ENCODE data around the gene SLCO3A1.
A peak's percentile ranks its signal among the peaks of the same experiment; 100 is the strongest.

The SLCO3A1 gene

GRCh38 chr15:91857772-91858171, 4.3 kb downstream of the SLCO3A1 start:
- peaks cover 7 to 14% of the 10 kb centered on the region in 2 donors for H3K27me3 ChIP-seq (ENCODE audit: control insufficient read depth in 1 of 2, insufficient read depth in 2 of 2, low read length in 2 of 2)
- no peak overlapping the region for H3K27ac ChIP-seq (ENCODE audit: low read depth, low read length)
- H3K36me3 ChIP-seq (ENCODE audit: control insufficient read depth in 1 of 2, insufficient read depth in 2 of 2, low read length in 2 of 2), result no peaks in the 10 kb centered on the region
- peaks cover 12 to 29% of the 10 kb centered on the region in 2 donors for H3K4me1 ChIP-seq (ENCODE audit: control insufficient read depth in 1 of 2, insufficient read depth in 2 of 2, low read length in 2 of 2)
- H3K9ac ChIP-seq (ENCODE audit: low read depth in 1 of 2, low read length in 2 of 2), result no peak overlapping the region
- H3K9me3 ChIP-seq (ENCODE audit: control insufficient read depth in 1 of 2, low read length in 2 of 2), result no peaks in the 10 kb centered on the region
- no peak overlapping the region for H3K4me3 ChIP-seq (ENCODE audit: low read depth in 1 of 2, low read length in 2 of 2)

GRCh38 chr15:91860498-91860897, 7.0 kb downstream of the SLCO3A1 start:
- peaks cover 0 to under 1% of the 10 kb centered on the region in 2 donors for H3K27me3 ChIP-seq (ENCODE audit: control insufficient read depth in 1 of 2, insufficient read depth in 2 of 2, low read length in 2 of 2)
- peaks cover 22 to 30% of the 10 kb centered on the region in 2 donors for H3K4me1 ChIP-seq (ENCODE audit: control insufficient read depth in 1 of 2, insufficient read depth in 2 of 2, low read length in 2 of 2)
- no peaks in the 10 kb centered on the region for H3K36me3 ChIP-seq (ENCODE audit: control insufficient read depth in 1 of 2, insufficient read depth in 2 of 2, low read length in 2 of 2)
- H3K9ac ChIP-seq (ENCODE audit: low read depth in 1 of 2, low read length in 2 of 2), result no peak overlapping the region
- H3K4me3 ChIP-seq (ENCODE audit: low read depth in 1 of 2, low read length in 2 of 2), result no peak overlapping the region
- H3K27ac ChIP-seq (ENCODE audit: low read depth, low read length), result no peak overlapping the region
- H3K9me3 ChIP-seq (ENCODE audit: control insufficient read depth in 1 of 2, low read length in 2 of 2), result no peaks in the 10 kb centered on the region

- Histone ChIP-seq H3K9ac (ENCODE audit: low read depth in 1 of 2, low read length in 2 of 2) (no peak overlapping the region), H3K4me1 (ENCODE audit: control insufficient read depth in 1 of 2, insufficient read depth in 2 of 2, low read length in 2 of 2) (peaks cover 23 to 25% of the 10 kb centered on the region in 2 donors), H3K36me3 (ENCODE audit: control insufficient read depth in 1 of 2, insufficient read depth in 2 of 2, low read length in 2 of 2) (no peaks in the 10 kb centered on the region), H3K9me3 (ENCODE audit: control insufficient read depth in 1 of 2, low read length in 2 of 2) (no peaks in the 10 kb centered on the region), H3K27me3 (ENCODE audit: control insufficient read depth in 1 of 2, insufficient read depth in 2 of 2, low read length in 2 of 2) (no peaks in the 10 kb centered on the region), H3K27ac (ENCODE audit: low read depth, low read length) (no peak overlapping the region), H3K4me3 (ENCODE audit: low read depth in 1 of 2, low read length in 2 of 2) (no peak overlapping the region)
These were observed 7.7 kb downstream of the SLCO3A1 start for GRCh38 chr15:91861223-91861622.

- no peak overlapping the region for H3K27ac ChIP-seq (ENCODE audit: low read depth, low read length)
- H3K4me3 ChIP-seq (ENCODE audit: low read depth in 1 of 2, low read length in 2 of 2), result no peak overlapping the region
- no peaks in the 10 kb centered on the region for H3K9me3 ChIP-seq (ENCODE audit: control insufficient read depth in 1 of 2, low read length in 2 of 2)
- no peak overlapping the region for H3K9ac ChIP-seq (ENCODE audit: low read depth in 1 of 2, low read length in 2 of 2)
- H3K27me3 ChIP-seq (ENCODE audit: control insufficient read depth in 1 of 2, insufficient read depth in 2 of 2, low read length in 2 of 2), result no peaks in the 10 kb centered on the region
- H3K4me1 ChIP-seq (ENCODE audit: control insufficient read depth in 1 of 2, insufficient read depth in 2 of 2, low read length in 2 of 2), result peaks cover 24 to 25% of the 10 kb centered on the region in 2 donors
- H3K36me3 ChIP-seq (ENCODE audit: control insufficient read depth in 1 of 2, insufficient read depth in 2 of 2, low read length in 2 of 2), result no peaks in the 10 kb centered on the region
These were observed 9.5 kb downstream of the SLCO3A1 start for GRCh38 chr15:91862891-91863504.

- no peaks in the 10 kb centered on the region for H3K27me3 ChIP-seq (ENCODE audit: control insufficient read depth in 1 of 2, insufficient read depth in 2 of 2, low read length in 2 of 2)
- H3K9ac ChIP-seq (ENCODE audit: low read depth in 1 of 2, low read length in 2 of 2), result no peak overlapping the region
- H3K9me3 ChIP-seq (ENCODE audit: control insufficient read depth in 1 of 2, low read length in 2 of 2), result no peaks in the 10 kb centered on the region
- no peaks in the 10 kb centered on the region for H3K36me3 ChIP-seq (ENCODE audit: control insufficient read depth in 1 of 2, insufficient read depth in 2 of 2, low read length in 2 of 2)
- H3K4me3 ChIP-seq (ENCODE audit: low read depth in 1 of 2, low read length in 2 of 2), result no peak overlapping the region
- H3K27ac ChIP-seq (ENCODE audit: low read depth, low read length), result no peak overlapping the region
- peaks cover 21 to 24% of the 10 kb centered on the region in 2 donors for H3K4me1 ChIP-seq (ENCODE audit: control insufficient read depth in 1 of 2, insufficient read depth in 2 of 2, low read length in 2 of 2)
These were observed 10.2 kb downstream of the SLCO3A1 start for GRCh38 chr15:91863621-91864255.

GRCh38 chr15:91864664-91865063, 11.2 kb downstream of the SLCO3A1 start:
- Histone ChIP-seq H3K4me3 (ENCODE audit: low read depth in 1 of 2, low read length in 2 of 2) (no peak overlapping the region), H3K36me3 (ENCODE audit: control insufficient read depth in 1 of 2, insufficient read depth in 2 of 2, low read length in 2 of 2) (no peaks in the 10 kb centered on the region), H3K27me3 (ENCODE audit: control insufficient read depth in 1 of 2, insufficient read depth in 2 of 2, low read length in 2 of 2) (no peaks in the 10 kb centered on the region), H3K4me1 (ENCODE audit: control insufficient read depth in 1 of 2, insufficient read depth in 2 of 2, low read length in 2 of 2) (peaks cover 19 to 24% of the 10 kb centered on the region in 2 donors), H3K27ac (ENCODE audit: low read depth, low read length) (no peak overlapping the region), H3K9ac (ENCODE audit: low read depth in 1 of 2, low read length in 2 of 2) (no peak overlapping the region), H3K9me3 (ENCODE audit: control insufficient read depth in 1 of 2, low read length in 2 of 2) (no peaks in the 10 kb centered on the region)

- Histone ChIP-seq H3K36me3 (ENCODE audit: control insufficient read depth in 1 of 2, insufficient read depth in 2 of 2, low read length in 2 of 2) (no peaks in the 10 kb centered on the region), H3K4me3 (ENCODE audit: low read depth in 1 of 2, low read length in 2 of 2) (no peak overlapping the region), H3K27me3 (ENCODE audit: control insufficient read depth in 1 of 2, insufficient read depth in 2 of 2, low read length in 2 of 2) (no peaks in the 10 kb centered on the region), H3K4me1 (ENCODE audit: control insufficient read depth in 1 of 2, insufficient read depth in 2 of 2, low read length in 2 of 2) (peaks cover 19 to 24% of the 10 kb centered on the region in 2 donors), H3K27ac (ENCODE audit: low read depth, low read length) (no peak overlapping the region), H3K9ac (ENCODE audit: low read depth in 1 of 2, low read length in 2 of 2) (no peak overlapping the region), H3K9me3 (ENCODE audit: control insufficient read depth in 1 of 2, low read length in 2 of 2) (no peaks in the 10 kb centered on the region)
These were observed 12.0 kb downstream of the SLCO3A1 start for GRCh38 chr15:91865486-91865885.

- Histone ChIP-seq H3K4me1 (ENCODE audit: control insufficient read depth in 1 of 2, insufficient read depth in 2 of 2, low read length in 2 of 2) (peaks cover 19 to 24% of the 10 kb centered on the region in 2 donors), H3K27ac (ENCODE audit: low read depth, low read length) (no peak overlapping the region), H3K36me3 (ENCODE audit: control insufficient read depth in 1 of 2, insufficient read depth in 2 of 2, low read length in 2 of 2) (no peaks in the 10 kb centered on the region), H3K27me3 (ENCODE audit: control insufficient read depth in 1 of 2, insufficient read depth in 2 of 2, low read length in 2 of 2) (no peaks in the 10 kb centered on the region), H3K4me3 (ENCODE audit: low read depth in 1 of 2, low read length in 2 of 2) (no peak overlapping the region), H3K9me3 (ENCODE audit: control insufficient read depth in 1 of 2, low read length in 2 of 2) (no peaks in the 10 kb centered on the region), H3K9ac (ENCODE audit: low read depth in 1 of 2, low read length in 2 of 2) (no peak overlapping the region)
These were observed 12.4 kb downstream of the SLCO3A1 start for GRCh38 chr15:91865950-91866349.

- Histone ChIP-seq H3K9me3 (ENCODE audit: control insufficient read depth in 1 of 2, low read length in 2 of 2) (no peaks in the 10 kb centered on the region), H3K27ac (ENCODE audit: low read depth, low read length) (no peak overlapping the region), H3K4me1 (ENCODE audit: control insufficient read depth in 1 of 2, insufficient read depth in 2 of 2, low read length in 2 of 2) (peaks cover 19 to 24% of the 10 kb centered on the region in 2 donors), H3K27me3 (ENCODE audit: control insufficient read depth in 1 of 2, insufficient read depth in 2 of 2, low read length in 2 of 2) (no peaks in the 10 kb centered on the region), H3K36me3 (ENCODE audit: control insufficient read depth in 1 of 2, insufficient read depth in 2 of 2, low read length in 2 of 2) (no peaks in the 10 kb centered on the region), H3K4me3 (ENCODE audit: low read depth in 1 of 2, low read length in 2 of 2) (no peak overlapping the region), H3K9ac (ENCODE audit: low read depth in 1 of 2, low read length in 2 of 2) (no peak overlapping the region)
These were observed 12.9 kb downstream of the SLCO3A1 start for GRCh38 chr15:91866371-91866905.

- peak overlapping the region; percentile 34 for H3K27ac ChIP-seq (ENCODE audit: low read depth, low read length)
- H3K36me3 ChIP-seq (ENCODE audit: control insufficient read depth in 1 of 2, insufficient read depth in 2 of 2, low read length in 2 of 2), result no peaks in the 10 kb centered on the region
- no peak overlapping the region for H3K9ac ChIP-seq (ENCODE audit: low read depth in 1 of 2, low read length in 2 of 2)
- peaks cover 19 to 24% of the 10 kb centered on the region in 2 donors for H3K4me1 ChIP-seq (ENCODE audit: control insufficient read depth in 1 of 2, insufficient read depth in 2 of 2, low read length in 2 of 2)
- H3K9me3 ChIP-seq (ENCODE audit: control insufficient read depth in 1 of 2, low read length in 2 of 2), result no peaks in the 10 kb centered on the region
- no peak overlapping the region for H3K4me3 ChIP-seq (ENCODE audit: low read depth in 1 of 2, low read length in 2 of 2)
- no peaks in the 10 kb centered on the region for H3K27me3 ChIP-seq (ENCODE audit: control insufficient read depth in 1 of 2, insufficient read depth in 2 of 2, low read length in 2 of 2)
These were observed 13.5 kb downstream of the SLCO3A1 start for GRCh38 chr15:91866971-91867372.
